Immature natural killer cell (primary cell): ENCODE data around the gene EDC3. TPM values are rescaled to one million over a fixed set of nuclear protein-coding genes. Genes with fewer than 3 reads are reported as not detected.

Experiments
- DNase-seq, 3 donors: peaks; one replicate each; pipeline ENCODE4 v3.0.0; 2022; ENCODE audit warnings: mixed read lengths in 1 of 3
- H3K27ac Mint-ChIP-seq, 6 donors: one replicate each; pipeline ENCODE4 v1.8.0; 2020; ENCODE audit warnings: mixed read lengths in 6 of 6, mild to moderate bottlenecking in 5 of 6, inconsistent platforms in 4 of 6, moderate library complexity in 3 of 6
- H3K27me3 Mint-ChIP-seq, 3 donors: one replicate each; pipeline ENCODE4 v1.8.0; 2020 to 2021; ENCODE audit warnings: low read depth in 3 of 3, mild to moderate bottlenecking in 3 of 3, mixed read lengths in 3 of 3, moderate library complexity in 3 of 3, inconsistent platforms in 1 of 3
- H3K36me3 Mint-ChIP-seq, 3 donors: one replicate each; pipeline ENCODE4 v1.8.0; 2020; ENCODE audit warnings: mixed read lengths in 3 of 3, inconsistent platforms in 2 of 3, mild to moderate bottlenecking in 2 of 3
- H3K4me1 Mint-ChIP-seq, 2 donors: one replicate each; pipeline ENCODE4 v1.8.0; 2020; ENCODE audit warnings: inconsistent platforms in 2 of 2, mild to moderate bottlenecking in 2 of 2, mixed read lengths in 2 of 2, moderate library complexity in 1 of 2
- H3K4me3 Mint-ChIP-seq, 5 donors: one replicate each; pipeline ENCODE4 v1.8.0; 2020; ENCODE audit warnings: mild to moderate bottlenecking in 5 of 5, mixed read lengths in 5 of 5, inconsistent platforms in 3 of 5, moderate library complexity in 3 of 5
- H3K9me3 Mint-ChIP-seq, 6 donors: one replicate each; pipeline ENCODE4 v1.8.0; 2020; ENCODE audit warnings: mild to moderate bottlenecking in 6 of 6, mixed read lengths in 6 of 6, inconsistent platforms in 4 of 6, moderate library complexity in 3 of 6
- polyA plus RNA-seq, 3 donors: library from polyadenylated mRNA; unstranded; fragments of 300-500 nt; fragmentation: Illumina TruSeq; gene quantifications; one replicate each; pipeline ENCODE4 v1.2.3, GENCODE V29; 2021

The EDC3 gene
- polyA plus RNA-seq, 3 donors from 2014 or later: 17.4 to 30.4 (median 26.1) TPM

DNA sequence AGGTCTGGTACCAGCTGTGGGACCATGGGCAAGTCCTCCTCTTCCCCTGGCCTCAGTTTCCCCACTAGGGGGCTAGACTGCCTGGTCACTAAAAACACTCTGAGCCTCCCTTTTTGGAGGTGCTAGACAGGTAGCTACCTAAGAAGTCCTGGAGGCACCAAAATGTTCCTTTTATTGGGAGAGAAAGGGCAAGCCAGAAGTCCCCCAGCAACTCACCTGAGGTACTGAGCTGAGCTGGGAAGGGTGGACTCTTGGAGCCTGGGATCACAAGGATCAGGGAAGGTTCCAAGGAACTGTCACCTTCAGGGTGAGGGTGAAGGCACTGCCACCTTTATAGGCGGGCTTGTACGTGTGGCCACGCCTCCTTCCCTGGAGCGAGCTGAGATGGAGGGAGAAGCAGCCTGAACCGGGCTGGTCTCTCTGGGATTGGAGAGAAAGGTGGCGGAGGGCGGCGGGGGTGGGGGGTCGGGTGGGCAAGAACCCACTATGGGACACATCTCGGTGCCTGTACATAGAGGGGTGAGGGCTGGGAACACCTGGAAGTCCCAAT lies 29.5 kb upstream of the EDC3 start, which contains the start of gene CYP1A1:
Gene CYP1A1 (minus strand): TSS at position 304 of the 550 bp plus-strand sequence. CDS start 2,431 bp downstream, outside the sequence.
- peaks cover 2 to 18% (median 4%) of the 10 kb centered on the region in 3 donors for H3K27me3 Mint-ChIP-seq
- H3K9me3 Mint-ChIP-seq: no peaks in the 10 kb centered on the region
- peak within 1 kb of the TSS in 1 of 6 donors; percentile 64 for H3K27ac Mint-ChIP-seq
- no peaks in the 10 kb centered on the region for H3K36me3 Mint-ChIP-seq
- H3K4me1 Mint-ChIP-seq: peaks cover 9 to 12% of the 10 kb centered on the region in 2 donors
- H3K4me3 Mint-ChIP-seq: peak within 1 kb of the TSS; percentile 58 to 76 (median 73)
- no peak for DNase-seq

DNA sequence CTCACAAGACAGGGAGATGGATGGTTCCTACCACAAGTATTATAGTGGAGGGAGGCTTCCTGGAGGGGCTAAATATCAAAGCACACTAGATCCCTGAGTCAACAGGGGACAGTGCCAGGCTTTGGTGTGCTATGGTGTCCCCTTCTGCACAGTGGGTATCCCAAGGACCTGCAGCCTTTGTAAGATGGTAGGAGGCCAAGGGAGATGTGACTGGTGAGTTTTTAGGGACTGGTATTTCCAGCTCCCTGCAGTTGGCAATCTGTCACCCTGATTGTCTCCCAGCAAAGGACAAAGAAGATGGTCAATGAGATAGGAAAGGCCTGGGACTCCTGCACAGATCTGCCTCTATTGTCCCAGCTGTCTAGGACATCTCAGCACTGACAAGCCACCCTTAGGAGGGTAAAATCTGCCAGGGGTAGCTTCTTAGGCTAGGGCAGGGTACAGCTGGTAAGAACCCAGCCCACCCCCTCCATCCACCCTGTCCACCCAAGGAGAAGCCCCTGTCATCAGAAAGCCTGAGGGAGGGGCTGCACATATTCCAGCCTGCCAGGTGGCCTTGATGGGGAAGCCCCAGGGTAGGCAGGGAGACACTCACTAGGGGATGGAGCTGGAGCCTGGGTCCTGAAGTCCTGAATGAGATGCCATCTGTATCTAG lies 28.9 kb upstream of the EDC3 start:
- Mint-ChIP-seq H3K4me1 (peaks cover 9 to 12% of the 10 kb centered on the region in 2 donors), H3K27ac (peak overlapping the region in 1 of 6 donors; percentile 64), H3K36me3 (no peaks in the 10 kb centered on the region), H3K4me3 (peak overlapping the region; percentile 53 to 76 (median 73)), H3K9me3 (no peaks in the 10 kb centered on the region), H3K27me3 (peaks cover 0 to 15% (median 2%) of the 10 kb centered on the region in 3 donors)
- DNase-seq: no peak

DNA sequence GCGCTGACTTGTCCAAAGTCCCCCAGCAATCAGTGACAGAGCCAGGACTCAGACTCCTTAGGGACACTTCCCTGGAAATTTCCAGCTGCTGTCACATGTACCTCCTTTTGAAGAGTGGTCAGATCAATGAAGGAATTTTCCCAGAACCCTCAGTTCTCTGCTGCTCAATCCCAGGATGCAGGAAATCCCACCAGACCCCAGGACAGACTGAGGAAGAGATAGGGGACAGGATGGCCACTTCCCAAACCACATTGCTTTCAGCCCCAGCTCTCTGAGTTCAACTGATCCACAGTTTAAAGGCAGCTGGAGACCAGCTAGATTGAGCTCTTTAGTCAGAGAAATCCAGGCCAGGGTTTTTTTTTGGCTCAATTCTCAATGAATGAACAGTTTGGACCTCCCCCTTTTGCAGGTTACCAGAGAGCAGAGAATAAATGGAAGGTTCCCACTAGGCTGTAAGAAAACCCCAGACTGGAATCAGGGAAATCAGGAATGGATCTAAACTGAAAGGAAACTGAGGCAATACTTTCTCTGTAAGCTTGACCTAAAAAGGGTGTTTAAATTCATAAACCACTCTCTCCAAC lies 28.0 kb upstream of the EDC3 start:
- H3K4me3 Mint-ChIP-seq: peak overlapping the region in 1 of 5 donors; percentile 30
- H3K27me3 Mint-ChIP-seq: peaks cover 0 to 18% (median 2%) of the 10 kb centered on the region in 3 donors
- peak in 2 of 3 donors; percentile 8 to 11 for DNase-seq
- peaks cover 9 to 12% of the 10 kb centered on the region in 2 donors for H3K4me1 Mint-ChIP-seq
- no peak overlapping the region for H3K27ac Mint-ChIP-seq
- no peaks in the 10 kb centered on the region for H3K9me3 Mint-ChIP-seq
- H3K36me3 Mint-ChIP-seq: no peaks in the 10 kb centered on the region

DNA sequence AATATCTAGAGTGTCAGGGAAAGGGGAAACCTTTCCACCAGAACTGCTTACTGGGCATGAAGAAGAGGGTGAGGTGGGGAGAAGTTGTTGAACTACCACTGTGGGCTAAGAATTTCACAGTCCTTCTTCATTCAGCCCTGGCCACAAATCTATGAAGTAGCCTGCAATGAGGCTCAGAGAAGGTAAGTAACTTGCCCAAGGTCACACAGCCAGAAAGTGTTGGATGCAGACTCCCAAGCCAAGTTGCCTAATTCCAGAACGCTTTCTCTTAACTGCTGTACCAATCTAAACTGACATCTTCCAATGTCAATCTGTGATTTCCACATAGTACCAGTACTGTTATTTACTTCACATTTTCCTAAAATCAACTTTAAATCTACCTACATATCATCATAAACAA lies 27.4 kb upstream of the EDC3 start:
- Mint-ChIP-seq H3K27me3 (peaks cover 0 to 18% (median 2%) of the 10 kb centered on the region in 3 donors), H3K9me3 (no peaks in the 10 kb centered on the region), H3K36me3 (no peaks in the 10 kb centered on the region), H3K27ac (no peak overlapping the region), H3K4me3 (no peak overlapping the region), H3K4me1 (peaks cover 9 to 12% of the 10 kb centered on the region in 2 donors)
- no peak for DNase-seq

DNA sequence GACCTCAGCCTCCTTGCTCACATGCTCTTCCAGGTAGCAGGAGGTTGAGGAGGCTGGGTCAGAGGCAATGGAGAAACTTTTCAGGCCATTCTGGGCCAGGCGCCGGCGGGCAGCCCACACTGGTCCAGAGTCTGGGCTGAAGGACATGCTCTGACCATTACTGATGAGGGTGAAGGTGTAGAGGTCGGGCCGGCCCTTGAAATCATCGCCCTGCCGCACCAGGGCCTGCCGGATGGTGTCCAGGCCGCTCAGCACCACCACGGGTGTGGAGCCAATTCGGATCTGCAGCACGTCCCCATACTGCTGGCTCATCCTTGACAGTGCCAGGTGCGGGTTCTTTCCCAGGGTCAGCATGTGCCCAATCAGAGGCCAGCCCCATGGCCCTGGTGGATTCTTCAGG lies 26.8 kb upstream of the EDC3 start:
- peaks cover 0 to 14% (median 2%) of the 10 kb centered on the region in 3 donors for H3K27me3 Mint-ChIP-seq
- no peak overlapping the region for H3K27ac Mint-ChIP-seq
- H3K9me3 Mint-ChIP-seq: no peaks in the 10 kb centered on the region
- no peak for DNase-seq
- H3K4me1 Mint-ChIP-seq: peaks cover 9 to 12% of the 10 kb centered on the region in 2 donors
- no peak overlapping the region for H3K4me3 Mint-ChIP-seq
- no peaks in the 10 kb centered on the region for H3K36me3 Mint-ChIP-seq

DNA sequence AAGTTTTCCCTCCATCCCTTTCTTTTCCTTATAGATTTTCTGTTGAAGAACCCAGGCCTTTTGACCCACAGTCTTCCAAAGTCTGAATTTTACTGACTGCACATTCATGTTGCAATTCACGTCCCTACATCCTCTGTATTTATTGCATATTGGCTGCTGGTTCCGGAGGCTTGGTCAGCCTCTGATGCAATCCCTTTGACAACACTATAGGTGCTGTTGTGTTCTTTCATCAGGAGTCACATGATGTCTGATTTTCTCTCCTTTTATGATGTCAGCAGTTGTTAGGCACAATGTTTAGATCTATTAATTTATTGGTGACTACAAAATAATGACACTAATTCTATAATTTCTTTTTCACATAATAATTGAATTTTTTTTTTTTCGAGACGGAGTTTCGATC lies 20.8 kb upstream of the EDC3 start:
- Mint-ChIP-seq H3K4me1 (no peaks in the 10 kb centered on the region), H3K27ac (no peak overlapping the region), H3K4me3 (no peak overlapping the region), H3K9me3 (no peaks in the 10 kb centered on the region), H3K27me3 (peaks cover 0 to 5% (median 0%) of the 10 kb centered on the region in 3 donors), H3K36me3 (no peaks in the 10 kb centered on the region)
- DNase-seq: no peak

DNA sequence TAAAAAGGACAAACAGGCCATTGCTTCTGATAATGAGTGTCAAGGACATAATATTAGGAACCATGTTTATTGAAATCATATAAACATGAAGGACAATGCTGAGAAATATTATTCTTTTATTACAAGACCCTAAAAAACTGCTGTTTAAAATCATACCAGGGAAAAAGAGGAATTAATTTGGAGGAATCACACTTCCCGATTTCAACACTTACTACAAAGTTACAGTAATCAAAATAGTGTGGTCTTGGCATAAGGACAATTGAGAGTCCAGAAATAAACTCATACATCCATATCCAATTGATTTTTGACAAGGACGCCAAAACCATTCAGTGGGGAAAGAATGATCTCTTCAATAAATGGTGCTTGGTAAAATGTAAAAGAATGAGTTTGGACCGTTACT lies 16.5 kb upstream of the EDC3 start:
- Mint-ChIP-seq H3K27ac (peak overlapping the region in 2 of 6 donors; percentile 2 to 21), H3K9me3 (peaks cover 0 to 2% (median 0%) of the 10 kb centered on the region in 6 donors), H3K27me3 (peaks cover 0 to 2% (median 2%) of the 10 kb centered on the region in 3 donors), H3K36me3 (peaks cover 0 to 5% (median 0%) of the 10 kb centered on the region in 3 donors), H3K4me3 (no peak overlapping the region), H3K4me1 (peaks cover 24 to 25% of the 10 kb centered on the region in 2 donors)
- no peak for DNase-seq

DNA sequence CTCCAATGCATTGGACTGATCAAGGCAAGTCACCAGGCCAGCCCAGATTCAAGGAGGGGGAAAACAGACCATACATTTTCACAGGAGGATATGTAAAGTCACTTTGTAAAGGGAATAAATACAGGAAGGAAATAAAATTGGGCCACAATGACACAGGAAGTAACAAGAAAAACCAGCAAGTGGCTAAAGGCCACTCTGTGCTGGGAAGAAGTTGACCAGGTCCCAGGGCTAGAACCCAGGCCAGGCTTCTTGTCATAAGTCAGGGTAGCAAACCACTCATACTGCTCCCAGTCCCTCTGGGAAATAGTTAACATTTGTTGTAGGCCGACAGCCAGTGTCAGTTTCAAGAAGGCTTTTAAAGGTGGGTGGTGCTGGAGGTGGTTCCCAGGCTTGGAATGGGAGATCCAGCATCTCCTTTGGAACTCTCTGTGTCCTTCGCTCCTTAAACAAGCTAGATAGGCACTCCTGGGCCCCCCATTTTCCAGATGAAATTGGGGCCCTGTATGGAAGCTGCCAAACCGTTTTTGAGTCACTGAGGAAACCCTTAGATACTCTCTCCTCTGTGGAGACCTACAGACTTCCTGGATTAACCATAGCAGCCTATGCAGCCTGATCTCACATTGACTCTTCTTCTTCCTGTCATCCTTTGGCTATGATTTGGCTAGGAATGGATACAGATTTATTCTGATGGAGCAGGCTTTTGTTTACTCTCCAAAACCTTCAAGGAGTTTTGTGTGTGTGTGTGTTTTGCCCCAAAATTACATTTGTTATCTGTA lies 14.7 kb upstream of the EDC3 start:
- Mint-ChIP-seq H3K4me1 (peaks cover 24 to 25% of the 10 kb centered on the region in 2 donors), H3K27ac (peak overlapping the region; percentile 24 to 80 (median 55)), H3K4me3 (peak overlapping the region; percentile 66 to 79 (median 74)), H3K9me3 (peaks cover 0 to 2% (median 0%) of the 10 kb centered on the region in 6 donors), H3K27me3 (peaks cover 2% of the 10 kb centered on the region in 3 donors), H3K36me3 (peaks cover 0 to 5% (median 0%) of the 10 kb centered on the region in 3 donors)
- no peak for DNase-seq

DNA sequence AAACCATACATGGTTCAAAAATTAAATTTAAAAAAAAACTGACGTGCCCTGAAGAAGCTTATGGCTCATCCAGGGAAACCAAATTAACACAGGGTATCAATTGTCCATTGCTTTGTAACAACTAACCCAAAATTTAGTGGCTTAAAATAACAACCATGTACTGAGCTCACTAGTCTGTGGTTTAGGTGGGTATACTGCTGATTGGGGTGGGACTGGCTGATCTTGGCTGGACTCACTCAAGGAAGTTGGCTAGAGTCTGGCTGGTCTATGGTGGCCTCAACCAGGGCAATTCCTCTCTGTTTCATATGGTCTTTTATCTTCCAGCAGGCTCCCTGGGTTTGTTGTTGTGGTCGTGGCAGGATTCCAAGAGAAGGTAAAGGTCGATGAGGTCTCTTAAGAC lies 14.1 kb upstream of the EDC3 start:
- Mint-ChIP-seq H3K4me1 (peaks cover 24 to 25% of the 10 kb centered on the region in 2 donors), H3K36me3 (peaks cover 0 to 5% (median 0%) of the 10 kb centered on the region in 3 donors), H3K9me3 (peaks cover 0 to 2% (median 0%) of the 10 kb centered on the region in 6 donors), H3K4me3 (peak overlapping the region; percentile 66 to 79 (median 74)), H3K27ac (peak overlapping the region; percentile 12 to 80 (median 46)), H3K27me3 (peaks cover 2% of the 10 kb centered on the region in 3 donors)
- DNase-seq: no peak

DNA sequence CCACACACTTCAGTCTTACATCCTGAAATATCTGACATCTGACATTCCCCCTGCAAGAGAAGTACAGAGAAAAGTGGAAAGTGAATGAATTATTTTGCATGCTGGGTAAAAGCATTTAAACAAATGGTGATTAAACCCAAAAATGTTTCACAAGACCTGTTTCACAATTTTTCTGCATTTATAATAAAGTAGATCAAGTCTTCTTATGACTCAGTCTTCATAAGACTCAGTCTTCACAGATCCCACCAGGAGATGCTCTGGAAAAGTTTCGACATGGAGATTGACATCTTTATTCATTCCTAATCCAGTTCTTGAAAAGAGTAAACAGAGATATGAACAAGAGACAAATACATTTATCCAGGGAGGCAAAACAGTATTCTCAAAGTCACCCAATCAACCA lies 13.2 kb upstream of the EDC3 start:
- Mint-ChIP-seq H3K27ac (peak overlapping the region in 1 of 6 donors; percentile 0), H3K4me3 (peak overlapping the region in 2 of 5 donors; percentile 13 to 53), H3K9me3 (peaks cover 0 to 2% (median 0%) of the 10 kb centered on the region in 6 donors), H3K27me3 (peaks cover 2 to 4% (median 2%) of the 10 kb centered on the region in 3 donors), H3K4me1 (peaks cover 24 to 25% of the 10 kb centered on the region in 2 donors), H3K36me3 (peaks cover 0 to 5% (median 0%) of the 10 kb centered on the region in 3 donors)
- no peak for DNase-seq

DNA sequence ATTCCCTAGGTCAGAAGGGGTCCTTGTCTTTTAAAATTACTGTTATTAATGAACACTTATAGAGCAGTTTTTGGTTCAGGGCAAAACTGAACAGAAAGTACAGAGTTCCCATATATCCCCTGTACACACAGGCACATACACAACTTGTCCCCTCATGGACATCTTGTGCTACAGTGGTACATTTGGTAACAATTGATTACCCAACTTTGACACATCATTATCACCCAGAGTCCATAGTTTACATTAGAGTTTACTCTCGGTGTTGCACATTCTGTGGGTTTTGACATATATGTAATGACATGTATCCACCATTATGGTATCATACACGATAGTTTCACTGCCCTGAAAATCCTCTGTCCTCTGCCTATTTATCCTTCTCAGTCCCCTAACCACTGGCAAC lies 984 bp upstream of the EDC3 start:
- H3K27me3 Mint-ChIP-seq: peaks cover 6 to 19% (median 17%) of the 10 kb centered on the region in 3 donors
- DNase-seq: no peak
- no peaks in the 10 kb centered on the region for H3K36me3 Mint-ChIP-seq
- H3K4me3 Mint-ChIP-seq: peak overlapping the region; percentile 93 to 100 (median 99)
- H3K4me1 Mint-ChIP-seq: peaks cover 37 to 49% of the 10 kb centered on the region in 2 donors
- no peaks in the 10 kb centered on the region for H3K9me3 Mint-ChIP-seq
- H3K27ac Mint-ChIP-seq: peak overlapping the region; percentile 91 to 100 (median 96)

DNA sequence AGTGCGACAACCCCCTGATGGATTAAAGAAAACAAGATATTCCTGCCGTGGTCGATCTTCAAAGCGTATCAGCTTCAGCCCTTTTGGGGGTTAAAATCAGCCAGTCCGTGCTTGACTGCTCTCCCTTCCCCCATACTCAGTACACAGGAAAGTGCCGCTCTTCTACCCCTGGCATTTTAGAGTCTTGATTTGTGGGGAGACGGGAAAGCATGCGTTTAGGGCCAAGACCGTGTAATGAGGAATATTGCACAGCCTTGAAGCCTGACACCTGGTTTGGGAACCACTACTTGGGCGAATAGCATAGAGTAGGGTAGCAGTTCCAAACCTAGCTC lies 540 bp upstream of the EDC3 start:
- Mint-ChIP-seq H3K27me3 (peaks cover 5 to 16% (median 16%) of the 10 kb centered on the region in 3 donors), H3K27ac (peak overlapping the region; percentile 91 to 100 (median 96)), H3K9me3 (no peaks in the 10 kb centered on the region), H3K4me3 (peak overlapping the region; percentile 93 to 100 (median 99)), H3K4me1 (peaks cover 37 to 49% of the 10 kb centered on the region in 2 donors), H3K36me3 (no peaks in the 10 kb centered on the region)
- DNase-seq: no peak

DNA sequence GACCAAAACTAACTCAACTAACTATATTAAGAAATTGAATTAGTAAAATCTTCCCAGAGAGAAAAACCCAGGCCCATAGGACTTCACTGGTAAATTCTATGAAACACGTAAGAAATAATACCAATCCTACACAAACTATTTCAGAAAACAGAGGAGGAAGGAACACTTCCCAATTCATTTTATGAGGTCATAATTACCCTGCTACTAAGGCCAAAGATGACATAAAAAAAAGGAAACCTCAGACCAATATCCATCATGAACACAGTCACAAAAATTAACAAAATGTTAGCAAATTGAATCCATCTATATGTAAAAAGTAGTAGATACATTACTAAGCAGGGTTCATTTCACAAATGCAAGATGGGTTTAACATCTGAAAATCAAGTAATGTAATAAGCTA lies 3.5 kb downstream of the EDC3 start:
- H3K36me3 Mint-ChIP-seq: peaks cover 0 to 7% (median 3%) of the 10 kb centered on the region in 3 donors
- peaks cover 5 to 14% (median 9%) of the 10 kb centered on the region in 3 donors for H3K27me3 Mint-ChIP-seq
- peak overlapping the region in 1 of 6 donors; percentile 39 for H3K27ac Mint-ChIP-seq
- H3K4me1 Mint-ChIP-seq: peaks cover 37 to 66% of the 10 kb centered on the region in 2 donors
- DNase-seq: no peak
- H3K9me3 Mint-ChIP-seq: no peaks in the 10 kb centered on the region
- no peak overlapping the region for H3K4me3 Mint-ChIP-seq
